CD4-positive, alpha-beta T cell (primary cell): ENCODE measurements around the gene GTF3C4. TPM values are rescaled to one million over a fixed set of nuclear protein-coding genes. Genes with fewer than 3 reads are reported as not detected.

Experiments
- ATAC-seq: fragments of 200-7000 bp; cut with Tn5 transposase; one replicate; pipeline ENCODE4 v1.10.0; 2022; ENCODE audit warnings: mild to moderate bottlenecking; ENCODE audit not compliant: poor library complexity
- CTCF ChIA-PET: fragments of 350-600 bp; sonication (Branson Sonifier 250); formaldehyde crosslinking; loops from one replicate; lab custom pipeline; 2021; ENCODE audit warnings: antibody characterized with exemption, inconsistent platforms; lab: Charles Lee
- POLR2A ChIA-PET: fragments of 350-600 bp; sonication (Branson Sonifier 250); formaldehyde crosslinking; loops from one replicate; lab custom pipeline; 2021; ENCODE audit warnings: antibody characterized with exemption, inconsistent platforms; lab: Charles Lee
- DNase-seq, 14 experiments: peaks; one replicate each; pipeline ENCODE4 v3.0.0-alpha.2; 2013 to 2020; ENCODE audit warnings: mixed read lengths in 2 of 14
- H3K27ac ChIP-seq, 2 donors: one replicate each; pipeline versions ENCODE4 v1.5.1 to v1.7.0; 2013; ENCODE audit warnings: low read length in 2 of 2, low read depth in 1 of 2, mild to moderate bottlenecking in 1 of 2
- H3K27me3 ChIP-seq, 2 experiments: 1 replicate in 1 of 2; 2 replicates in 1 of 2; pipeline versions ENCODE4 v1.6.1 to v1.7.0; 2013; ENCODE audit warnings: low read length in 2 of 2, control low read depth in 1 of 2, mild to moderate bottlenecking in 1 of 2, moderate library complexity in 1 of 2; ENCODE audit not compliant: insufficient read depth in 2 of 2, control insufficient read depth in 1 of 2
- H3K36me3 ChIP-seq: one replicate; pipeline ENCODE4 v1.6.1; 2013; ENCODE audit warnings: low read length, control low read depth; ENCODE audit not compliant: insufficient read depth
- H3K4me1 ChIP-seq: one replicate; pipeline ENCODE4 v1.6.1; 2013; ENCODE audit warnings: low read length, control low read depth; ENCODE audit not compliant: insufficient read depth
- H3K4me3 ChIP-seq: one replicate; pipeline ENCODE4 v1.5.1; 2013; ENCODE audit warnings: mild to moderate bottlenecking, low read length, moderate library complexity
- H3K9me3 ChIP-seq, 2 experiments: 1 replicate in 1 of 2; 2 replicates in 1 of 2; pipeline versions ENCODE4 v1.6.1 to v1.7.0; 2013; ENCODE audit warnings: low read length in 2 of 2, mild to moderate bottlenecking in 2 of 2, control low read depth in 1 of 2, moderate library complexity in 1 of 2; ENCODE audit not compliant: control insufficient read depth in 1 of 2, insufficient read depth in 1 of 2
- H3K27ac Mint-ChIP-seq: one replicate; pipeline ENCODE4 v1.8.0; 2020; ENCODE audit warnings: mixed read lengths
- H3K27me3 Mint-ChIP-seq: one replicate; pipeline ENCODE4 v1.8.0; 2021; ENCODE audit warnings: mixed read lengths
- H3K36me3 Mint-ChIP-seq: one replicate; pipeline ENCODE4 v1.8.0; 2021; ENCODE audit warnings: low read depth, mixed read lengths
- H3K4me1 Mint-ChIP-seq: one replicate; pipeline ENCODE4 v1.8.0; 2021; ENCODE audit warnings: low read depth, mixed read lengths
- H3K4me3 Mint-ChIP-seq: one replicate; pipeline ENCODE4 v1.8.0; 2020; ENCODE audit warnings: mild to moderate bottlenecking, mixed read lengths
- H3K9me3 Mint-ChIP-seq: one replicate; pipeline ENCODE4 v1.8.0; 2020; ENCODE audit warnings: mixed read lengths
- CTCF ChIP-seq: fragments of 200-600 bp; IDR thresholded peaks from one replicate; pipeline ENCODE4 v1.8.0; 2022; ENCODE audit warnings: antibody characterized with exemption, mild to moderate bottlenecking
- intact Hi-C, 2 experiments: fragments of 100-400 bp; cut with DNase I in 1 of 2; cut with micrococcal nuclease in 1 of 2; formaldehyde crosslinking; loops; one replicate each; pipeline versions ENCODE4 v1.15.1 to v1.9.0; 2023 to 2025; cut with DNase I, micrococcal nuclease
- total RNA-seq, 174 experiments: library from RNA in 2 of 174; stranded (reverse) in 2 of 174; gene quantifications; one replicate each; pipeline ENCODE4 v1.2.3 and lab custom pipeline; 2021 to 2026

GTF3C4 gene
- total RNA-seq, 2 experiments from 2014 or later = 9.3 to 9.6 TPM

DNA sequence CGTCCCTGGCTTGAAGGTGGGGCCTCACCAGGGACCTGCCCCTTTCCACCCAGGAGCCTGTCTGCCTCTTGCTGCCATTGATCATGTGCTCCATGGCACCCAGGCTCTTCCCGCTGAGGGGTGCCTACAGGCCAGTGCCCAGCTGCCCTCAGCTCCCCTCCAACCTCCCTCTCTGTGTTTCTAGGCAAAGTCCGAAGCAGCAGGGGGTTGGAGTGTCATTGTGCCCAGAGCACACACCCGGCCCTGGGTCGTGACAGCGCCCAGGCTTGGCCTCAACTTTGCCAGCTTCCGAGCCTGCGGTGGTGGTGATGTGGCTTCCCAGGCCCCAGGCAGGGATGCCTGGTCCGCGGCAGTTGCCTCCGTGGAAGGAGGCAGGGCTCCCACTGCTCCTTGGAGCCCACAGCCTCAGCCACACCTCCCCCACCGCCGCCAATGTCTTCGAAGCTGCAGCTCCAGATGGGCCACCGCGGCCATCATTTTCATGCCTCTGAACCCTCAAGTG lies 52.4 kb downstream of the GTF3C4 start:
- peaks cover 4% of the 10 kb centered on the region for H3K4me1 Mint-ChIP-seq
- POLR2A ChIA-PET = no interaction called here
- H3K4me1 ChIP-seq = no peaks in the 10 kb centered on the region
- no peak overlapping the region for H3K4me3 ChIP-seq
- no peak overlapping the region for H3K27ac ChIP-seq
- no peak overlapping the region for H3K27ac Mint-ChIP-seq
- intact Hi-C loops = no loop called here
- H3K36me3 Mint-ChIP-seq = no peaks in the 10 kb centered on the region
- H3K36me3 ChIP-seq = no peaks in the 10 kb centered on the region
- peaks cover 38% of the 10 kb centered on the region for H3K27me3 Mint-ChIP-seq
- DNase-seq (no peak), ATAC-seq (no peak)
- no peak overlapping the region for H3K4me3 Mint-ChIP-seq
- peaks cover 0 to 4% of the 10 kb centered on the region in 2 experiments for H3K27me3 ChIP-seq
- H3K9me3 ChIP-seq = no peaks in the 10 kb centered on the region
- H3K9me3 Mint-ChIP-seq = no peaks in the 10 kb centered on the region
- TF ChIP-seq CTCF = no peak
- CTCF ChIA-PET = interaction anchor here (0.5 kb wide), 1 partner anchor 16 kb away, joined by 3 read pairs; no protein-coding TSS in a partner anchor

- Histone ChIP-seq H3K27ac (no peak overlapping the region), H3K4me3 (no peak overlapping the region), H3K4me1 (no peaks in the 10 kb centered on the region), H3K9me3 (no peaks in the 10 kb centered on the region), H3K27me3 (peaks cover 0 to under 1% of the 10 kb centered on the region in 2 experiments), H3K36me3 (no peaks in the 10 kb centered on the region)
- ChIA-PET CTCF (no interaction called here), POLR2A (no interaction called here)
- Mint-ChIP-seq H3K4me1 (no peaks in the 10 kb centered on the region), H3K4me3 (no peak overlapping the region), H3K36me3 (no peaks in the 10 kb centered on the region), H3K27ac (no peak overlapping the region), H3K9me3 (no peaks in the 10 kb centered on the region), H3K27me3 (peaks cover 33% of the 10 kb centered on the region)
- TF ChIP-seq CTCF = no peak
- intact Hi-C loops = no loop called here
- ATAC-seq (no peak), DNase-seq (no peak)
Observed at GRCh38 chr9:132723809-132724208, 53.5 kb downstream of the GTF3C4 start.

GRCh38 chr9:132725306-132725705 lies 55.0 kb downstream of the GTF3C4 start:
- Histone ChIP-seq H3K27me3 (no peaks in the 10 kb centered on the region), H3K27ac (no peak overlapping the region), H3K4me1 (no peaks in the 10 kb centered on the region), H3K9me3 (no peaks in the 10 kb centered on the region), H3K36me3 (no peaks in the 10 kb centered on the region), H3K4me3 (no peak overlapping the region)
- H3K9me3 Mint-ChIP-seq = no peaks in the 10 kb centered on the region
- CTCF ChIA-PET = no interaction called here
- H3K27ac Mint-ChIP-seq = no peak overlapping the region
- intact Hi-C loops = no loop called here
- POLR2A ChIA-PET = no interaction called here
- ATAC-seq (no peak), DNase-seq (no peak)
- H3K36me3 Mint-ChIP-seq = no peaks in the 10 kb centered on the region
- H3K4me3 Mint-ChIP-seq = no peak overlapping the region
- no peak for TF ChIP-seq CTCF
- H3K27me3 Mint-ChIP-seq = peaks cover 34% of the 10 kb centered on the region
- no peaks in the 10 kb centered on the region for H3K4me1 Mint-ChIP-seq
